SK-N-SH (cell line): ENCODE results near the gene MLKL. TPM values are rescaled to one million over a fixed set of nuclear protein-coding genes. Genes with fewer than 3 reads are reported as not detected.

Experiments used
- CTCF ChIA-PET: fragments of 300-600, 350-600 bp; formaldehyde crosslinking; extraction: SDS; loops from one replicate; lab custom pipeline; 2021; lab: Yijun Ruan, JAX
- POLR2A ChIA-PET: fragments of 350-600 bp; sonication (Branson Sonifier 250); formaldehyde crosslinking; extraction: SDS; loops from one replicate; lab custom pipeline; 2020; ENCODE audit warnings: antibody characterized with exemption, inconsistent platforms; lab: Yijun Ruan, JAX
- DNase-seq: peaks from one replicate; pipeline ENCODE4 v3.0.0; 2012
- H2AFZ ChIP-seq: fragments of 200-600 bp; sonication (generic); 2 replicates; pipeline ENCODE4 v1.8.1; 2016; ENCODE audit warnings: antibody characterized with exemption, mild to moderate bottlenecking, low read depth
- H3F3A ChIP-seq: fragments of 200-600 bp; sonication (generic); replicated peaks from 2 replicates; pipeline ENCODE3; 2016; ENCODE audit warnings: antibody characterized with exemption, mild to moderate bottlenecking; ENCODE audit not compliant: insufficient read depth
- H3K27ac ChIP-seq, 2 experiments: fragments of 200-500 bp in 1 of 2; fragments of 200-600 bp in 1 of 2; sonication (Bioruptor generic) in 1 of 2; sonication (generic), shearing (Covaris generic) in 1 of 2; 2 replicates each; pipeline versions ENCODE4 v1.5.1 to v1.6.1; 2014 to 2016; ENCODE audit warnings: low read depth in 2 of 2, inconsistent platforms in 1 of 2, low read length in 1 of 2, mild to moderate bottlenecking in 1 of 2, mixed read lengths in 1 of 2
- H3K27me3 ChIP-seq: fragments of 200-600 bp; sonication (generic), shearing (Covaris generic); 2 replicates; pipeline ENCODE4 v1.6.1; 2016; ENCODE audit warnings: mixed run types; ENCODE audit not compliant: insufficient read depth
- H3K36me3 ChIP-seq, 2 experiments: fragments of 200-500 bp in 1 of 2; fragments of 200-600 bp in 1 of 2; sonication (Bioruptor generic) in 1 of 2; sonication (generic) in 1 of 2; replicated peaks in 1 of 2; 2 replicates each; pipeline versions ENCODE3 to v1.5.1; 2014 to 2016; ENCODE audit warnings: low read length in 1 of 2, mild to moderate bottlenecking in 1 of 2; ENCODE audit not compliant: insufficient read depth in 2 of 2, control insufficient read depth in 1 of 2
- H3K4me1 ChIP-seq, 2 experiments: fragments of 200-500 bp in 1 of 2; fragments of 200-600 bp in 1 of 2; sonication (Bioruptor generic) in 1 of 2; sonication (generic), shearing (Covaris generic) in 1 of 2; 2 replicates each; pipeline versions ENCODE4 v1.5.1 to v1.6.1; 2014 to 2016; ENCODE audit warnings: low read depth in 1 of 2, low read length in 1 of 2, mixed run types in 1 of 2; ENCODE audit not compliant: insufficient read depth in 2 of 2, control insufficient read depth in 1 of 2
- H3K4me2 ChIP-seq: fragments of 200-600 bp; sonication (generic), shearing (Covaris generic); 2 replicates; pipeline ENCODE4 v1.6.1; 2017; ENCODE audit warnings: mixed run types
- H3K4me3 ChIP-seq, 2 experiments: fragments of 200-500 bp in 1 of 2; fragments of 200-600 bp in 1 of 2; sonication (Bioruptor generic) in 1 of 2; sonication (generic), shearing (Covaris generic) in 1 of 2; 2 replicates each; pipeline versions ENCODE4 v1.5.1 to v1.8.1; 2014 to 2016; ENCODE audit warnings: low read depth in 2 of 2, inconsistent platforms in 1 of 2, low read length in 1 of 2, mild to moderate bottlenecking in 1 of 2, mixed read lengths in 1 of 2, moderate library complexity in 1 of 2
- H3K79me2 ChIP-seq: fragments of 200-600 bp; sonication (generic); 2 replicates; pipeline ENCODE4 v1.8.1; 2017; ENCODE audit warnings: mild to moderate bottlenecking; ENCODE audit not compliant: insufficient read depth
- H3K9ac ChIP-seq: fragments of 200-600 bp; sonication (generic); 2 replicates; pipeline ENCODE4 v1.6.1; 2017; ENCODE audit warnings: mixed run types
- H3K9me2 ChIP-seq: fragments of 200-600 bp; sonication (generic); 2 replicates; pipeline ENCODE4 v1.6.1; 2017; ENCODE audit warnings: mixed run types
- H3K9me3 ChIP-seq: fragments of 200-600 bp; sonication (generic); 2 replicates; pipeline ENCODE4 v1.6.1; 2017; ENCODE audit warnings: mixed run types, mild to moderate bottlenecking, moderate library complexity
- H4K20me1 ChIP-seq: fragments of 200-600 bp; sonication (generic); 2 replicates; pipeline ENCODE4 v1.6.1; 2017; ENCODE audit warnings: mild to moderate bottlenecking, mixed run types; ENCODE audit not compliant: insufficient read depth
- CHD2 ChIP-seq: fragments of 150-350 bp; IDR thresholded peaks from 2 replicates; pipeline ENCODE4 v1.6.1; 2018; ENCODE audit warnings: low read length; ENCODE audit not compliant: partially characterized antibody
- ELF1 ChIP-seq: IDR thresholded peaks from 2 replicates; pipeline ENCODE4 v1.4.0; 2012
- EZH2phosphoT487 ChIP-seq: fragments of 200-600 bp; sonication (generic); IDR thresholded peaks from 2 replicates; pipeline ENCODE4 v1.6.1; 2017; ENCODE audit warnings: low read depth, mixed run types, mild to moderate bottlenecking, antibody characterized with exemption, moderate library complexity, borderline replicate concordance
- FOXJ3 ChIP-seq: sonication (generic); formaldehyde crosslinking; IDR thresholded peaks from 2 replicates; pipeline ENCODE4 v1.5.1; 2020; ENCODE audit warnings: mild to moderate bottlenecking, missing genetic modification reagents
- FOXM1 ChIP-seq: IDR thresholded peaks from 2 replicates; pipeline ENCODE4 v1.4.0; 2012; ENCODE audit warnings: low read depth, mild to moderate bottlenecking
- GABPA ChIP-seq: IDR thresholded peaks from 2 replicates; pipeline ENCODE4 v1.4.0; 2012; ENCODE audit warnings: low read depth, mild to moderate bottlenecking
- GATA2 ChIP-seq: sonication (generic); formaldehyde crosslinking; IDR thresholded peaks from 2 replicates; pipeline ENCODE4 v1.5.0; 2020; ENCODE audit warnings: mild to moderate bottlenecking, missing genetic modification reagents
- JUND ChIP-seq: IDR thresholded peaks from 2 replicates; pipeline ENCODE4 v1.4.0; 2012
- MAX ChIP-seq: IDR thresholded peaks from 2 replicates; pipeline ENCODE4 v1.4.0; 2012; ENCODE audit warnings: low read depth
- MEF2A ChIP-seq: IDR thresholded peaks from 2 replicates; pipeline ENCODE4 v1.4.0; 2012; ENCODE audit warnings: low read depth, borderline replicate concordance
- MXI1 ChIP-seq: IDR thresholded peaks from 2 replicates; pipeline ENCODE4 v1.6.1; 2012; ENCODE audit warnings: mild to moderate bottlenecking, low read depth, low read length, improper control_type of control experiment
- PBX3 ChIP-seq: IDR thresholded peaks from 2 replicates; pipeline ENCODE4; 2012
- RCOR1 ChIP-seq: fragments of 150-350 bp; IDR thresholded peaks from 2 replicates; pipeline ENCODE4 v1.6.1; 2017; ENCODE audit warnings: antibody characterized with exemption, low read length
- RXRA ChIP-seq: IDR thresholded peaks from 2 replicates; pipeline ENCODE4 v1.4.0; 2012; ENCODE audit warnings: low read depth, mild to moderate bottlenecking, borderline replicate concordance
- SIN3A ChIP-seq: IDR thresholded peaks from 2 replicates; pipeline ENCODE4 v1.6.1; 2012; ENCODE audit warnings: low read depth, mild to moderate bottlenecking, low read length, moderate library complexity, borderline replicate concordance
- TCF12 ChIP-seq: IDR thresholded peaks from 2 replicates; pipeline ENCODE4 v1.4.0; 2012
- TEAD4 ChIP-seq: IDR thresholded peaks from 2 replicates; pipeline ENCODE4 v1.4.0; 2012; ENCODE audit warnings: mild to moderate bottlenecking, borderline replicate concordance; ENCODE audit not compliant: insufficient read depth
- USF1 ChIP-seq: IDR thresholded peaks from 2 replicates; pipeline ENCODE4 v1.4.0; 2012; ENCODE audit warnings: low read depth, borderline replicate concordance
- YY1 ChIP-seq: IDR thresholded peaks from 2 replicates; pipeline ENCODE4 v1.4.0; 2012; ENCODE audit warnings: low read depth, mild to moderate bottlenecking
- ZBTB33 ChIP-seq: IDR thresholded peaks from 2 replicates; pipeline ENCODE4 v1.4.0; 2012; ENCODE audit warnings: low read depth, borderline replicate concordance
- WGBS: methylation state at CpG from one replicate; pipeline ENCODE4 v1.1.6; 2017; ENCODE audit warnings: low lambda C conversion rate; 5-methylcytosine and 5-hydroxymethylcytosine counted together
- polyA plus RNA-seq, 3 experiments: library from polyadenylated mRNA; depleted of rRNA; stranded (reverse); fragments of >200 nt; gene quantifications; 2 replicates each; pipeline ENCODE4 v1.2.3, GENCODE V29; 2012

MLKL gene
- polyA plus RNA-seq, 1 of the 3 experiments (the other 2 are of a cell fraction): 3.6 TPM

- no peaks in the 10 kb centered on the region for H4K20me1 ChIP-seq
- POLR2A ChIA-PET: no interaction called here
- TF ChIP-seq ZBTB33 (no peak), MXI1 (no peak), ELF1 (no peak)
- TF ChIP-seq, all 33 proteins: peak for 0
- Histone ChIP-seq H3K27ac (no peak overlapping the region), H3F3A (no peaks in the 10 kb centered on the region), H3K9me3 (no peaks in the 10 kb centered on the region), H3K79me2 (no peaks in the 10 kb centered on the region), H3K27me3 (no peaks in the 10 kb centered on the region; the same call in 1 of the 2 replicates), H3K9ac (no peak overlapping the region), H3K9me2 (no peaks in the 10 kb centered on the region), H3K4me3 (no peak overlapping the region), H3K36me3 (no peaks in the 10 kb centered on the region), H3K4me2 (no peak overlapping the region), H2AFZ (no peak overlapping the region), H3K4me1 (no peaks in the 10 kb centered on the region)
- WGBS: 65% methylated on average over 8 of the region's 10 CpGs
- peak; percentile 19 for DNase-seq
- CTCF ChIA-PET: interaction anchor here (0.8 to 12.3 kb wide), 8 partner anchors 9 to 397 kb away, joined by 3 to 192 read pairs (median 6); no protein-coding TSS in a partner anchor
These were observed 13.2 kb upstream of the MLKL start for GRCh38 chr16:74713876-74714275.

- Histone ChIP-seq H3F3A (no peaks in the 10 kb centered on the region), H3K27me3 (no peaks in the 10 kb centered on the region; the same call in 1 of the 2 replicates), H3K79me2 (no peaks in the 10 kb centered on the region), H4K20me1 (no peaks in the 10 kb centered on the region), H3K4me2 (no peak overlapping the region), H3K9ac (no peak overlapping the region), H3K9me3 (no peaks in the 10 kb centered on the region), H3K9me2 (no peaks in the 10 kb centered on the region), H3K27ac (no peak overlapping the region), H3K36me3 (no peaks in the 10 kb centered on the region), H3K4me1 (no peaks in the 10 kb centered on the region), H3K4me3 (no peak overlapping the region), H2AFZ (no peak overlapping the region)
- TF ChIP-seq MAX (no peak), FOXM1 (no peak), RXRA (no peak), GATA2 (CRISPR knock-in tag) (no peak), FOXJ3 (CRISPR knock-in tag) (no peak), SIN3A (no peak), JUND (no peak), TCF12 (no peak), EZH2phosphoT487 (no peak), TEAD4 (no peak), GABPA (no peak), MEF2A (no peak), PBX3 (no peak), MXI1 (no peak), CHD2 (no peak), USF1 (no peak), ZBTB33 (no peak), YY1 (no peak), RCOR1 (no peak)
- ChIA-PET CTCF (interaction anchor here (0.8 to 12.3 kb wide), 10 partner anchors 8 to 398 kb away, joined by 3 to 192 read pairs (median 6); partner anchors contain the start of genes FA2H and MLKL), POLR2A (no interaction called here)
- peak; percentile 12 for DNase-seq
- WGBS: 72% methylated on average over 9 of the region's 10 CpGs
These were observed 12.7 kb upstream of the MLKL start for GRCh38 chr16:74713325-74713724.
